ENCODE measurements around the gene DDX5.

The DDX5 gene

DNA sequence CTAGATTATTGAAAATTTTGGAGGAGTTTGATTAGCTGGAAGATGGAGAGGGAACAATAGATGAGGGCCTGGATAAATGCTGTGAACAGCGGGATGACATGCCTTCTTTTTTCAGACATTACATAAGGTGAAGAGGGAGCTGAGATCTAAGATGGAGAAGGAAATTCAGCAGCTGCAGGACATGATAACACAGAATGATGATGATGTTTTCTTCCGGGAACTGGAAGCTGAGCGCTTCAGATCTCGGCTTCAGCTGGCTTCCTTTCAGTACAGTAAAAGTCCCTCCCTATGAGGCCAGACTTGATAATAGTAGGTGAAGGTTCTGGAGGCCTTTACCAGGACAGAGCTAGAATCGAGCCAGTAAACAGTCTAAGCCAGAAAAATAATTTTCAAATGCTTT is 31.4 kb upstream of the DDX5 start:
- TF ChIP-seq, protein P1, sequence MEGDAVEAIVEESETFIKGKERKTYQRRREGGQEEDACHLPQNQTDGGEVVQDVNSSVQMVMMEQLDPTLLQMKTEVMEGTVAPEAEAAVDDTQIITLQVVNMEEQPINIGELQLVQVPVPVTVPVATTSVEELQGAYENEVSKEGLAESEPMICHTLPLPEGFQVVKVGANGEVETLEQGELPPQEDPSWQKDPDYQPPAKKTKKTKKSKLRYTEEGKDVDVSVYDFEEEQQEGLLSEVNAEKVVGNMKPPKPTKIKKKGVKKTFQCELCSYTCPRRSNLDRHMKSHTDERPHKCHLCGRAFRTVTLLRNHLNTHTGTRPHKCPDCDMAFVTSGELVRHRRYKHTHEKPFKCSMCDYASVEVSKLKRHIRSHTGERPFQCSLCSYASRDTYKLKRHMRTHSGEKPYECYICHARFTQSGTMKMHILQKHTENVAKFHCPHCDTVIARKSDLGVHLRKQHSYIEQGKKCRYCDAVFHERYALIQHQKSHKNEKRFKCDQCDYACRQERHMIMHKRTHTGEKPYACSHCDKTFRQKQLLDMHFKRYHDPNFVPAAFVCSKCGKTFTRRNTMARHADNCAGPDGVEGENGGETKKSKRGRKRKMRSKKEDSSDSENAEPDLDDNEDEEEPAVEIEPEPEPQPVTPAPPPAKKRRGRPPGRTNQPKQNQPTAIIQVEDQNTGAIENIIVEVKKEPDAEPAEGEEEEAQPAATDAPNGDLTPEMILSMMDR (IDR thresholded peaks at IDR 0.05; ENCODE audit: low read length), result no peak
- no peak for TF ChIP-seq EZH2 (IDR thresholded peaks at IDR 0.05; ENCODE audit: borderline replicate concordance, low read length)
- no peaks in the 10 kb centered on the region for H3K4me1 ChIP-seq (ENCODE audit: insufficient read depth, low read length, severe bottlenecking)
- no peaks in the 10 kb centered on the region for H3K9me2 ChIP-seq (ENCODE audit: low read depth, low read length)
- H3K9me3 ChIP-seq (ENCODE audit: low read length), result no peaks in the 10 kb centered on the region
- H3F3A ChIP-seq (ENCODE audit: insufficient read depth, low read length), result no peaks in the 10 kb centered on the region
- no peaks in the 10 kb centered on the region for H3K27me3 ChIP-seq (ENCODE audit: insufficient read depth, low read length)
- peaks cover 77% of the 10 kb centered on the region for H3K36me3 ChIP-seq (ENCODE audit: insufficient read depth, low read length)
- H3K79me2 ChIP-seq (ENCODE audit: insufficient read depth, low read length), result no peaks in the 10 kb centered on the region
- H3K4me3 ChIP-seq (ENCODE audit: low read depth, low read length, poor library complexity, severe bottlenecking), result no peak overlapping the region
- H3K27ac ChIP-seq (ENCODE audit: low read depth, low read length, poor library complexity, severe bottlenecking), result no peak overlapping the region
- no peaks in the 10 kb centered on the region for H4K20me1 ChIP-seq (ENCODE audit: insufficient read depth, low read length)
- H3K4me2 ChIP-seq (ENCODE audit: low read length), result no peak overlapping the region
- H3K9ac ChIP-seq (ENCODE audit: low read length), result no peak overlapping the region
- H2AFZ ChIP-seq (ENCODE audit: low read length), result no peak overlapping the region

DNA sequence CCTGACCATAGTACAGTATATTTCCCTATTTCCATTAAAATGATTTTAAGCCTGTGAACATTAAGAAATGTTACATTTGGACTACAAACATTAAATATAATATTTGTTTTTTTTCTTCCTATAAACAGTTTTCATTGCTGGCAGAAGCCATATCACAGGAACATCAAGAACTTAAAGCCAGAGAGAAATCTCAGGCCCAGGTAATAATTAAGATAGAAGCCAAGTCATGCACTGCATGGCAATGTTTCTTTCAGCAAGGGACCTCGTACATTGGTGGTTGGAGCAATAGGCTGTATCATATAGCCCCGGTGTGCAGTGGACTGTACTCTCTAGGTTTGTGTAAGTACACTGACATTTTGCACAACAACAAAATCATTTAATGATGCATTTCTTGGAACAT is 30.8 kb upstream of the DDX5 start:
- no peak overlapping the region for H2AFZ ChIP-seq (ENCODE audit: low read length)

GRCh38 chr17:64535357-64535756 is 29.3 kb upstream of the DDX5 start:
- no peaks in the 10 kb centered on the region for H3K27me3 ChIP-seq (ENCODE audit: insufficient read depth, low read length)
- H3F3A ChIP-seq (ENCODE audit: insufficient read depth, low read length), result no peaks in the 10 kb centered on the region
- TF ChIP-seq, protein P1 (IDR thresholded peaks at IDR 0.05; ENCODE audit: low read length), result no peak
- no peak for TF ChIP-seq EZH2 (IDR thresholded peaks at IDR 0.05; ENCODE audit: borderline replicate concordance, low read length)
- no peak overlapping the region for H3K9ac ChIP-seq (ENCODE audit: low read length)
- H3K4me3 ChIP-seq (ENCODE audit: low read depth, low read length, poor library complexity, severe bottlenecking), result no peak overlapping the region
- H3K4me1 ChIP-seq (ENCODE audit: insufficient read depth, low read length, severe bottlenecking), result no peaks in the 10 kb centered on the region
- no peaks in the 10 kb centered on the region for H3K9me3 ChIP-seq (ENCODE audit: low read length)
- no peak overlapping the region for H3K27ac ChIP-seq (ENCODE audit: low read depth, low read length, poor library complexity, severe bottlenecking)
- H3K79me2 ChIP-seq (ENCODE audit: insufficient read depth, low read length), result no peaks in the 10 kb centered on the region
- no peaks in the 10 kb centered on the region for H3K9me2 ChIP-seq (ENCODE audit: low read depth, low read length)
- H4K20me1 ChIP-seq (ENCODE audit: insufficient read depth, low read length), result no peaks in the 10 kb centered on the region
- H3K36me3 ChIP-seq (ENCODE audit: insufficient read depth, low read length), result peaks cover 89% of the 10 kb centered on the region
- no peak overlapping the region for H2AFZ ChIP-seq (ENCODE audit: low read length)
- no peak overlapping the region for H3K4me2 ChIP-seq (ENCODE audit: low read length)

More for the DNA sequence above, 30.8 kb upstream of the DDX5 start:
- no peaks in the 10 kb centered on the region for H3K4me1 ChIP-seq (ENCODE audit: insufficient read depth, low read length, severe bottlenecking)
- H3K9ac ChIP-seq (ENCODE audit: low read length), result no peak overlapping the region
- H3K36me3 ChIP-seq (ENCODE audit: insufficient read depth, low read length), result peaks cover 77% of the 10 kb centered on the region
- H3K27ac ChIP-seq (ENCODE audit: low read depth, low read length, poor library complexity, severe bottlenecking), result no peak overlapping the region
- TF ChIP-seq, protein P1 (IDR thresholded peaks at IDR 0.05; ENCODE audit: low read length), result no peak
- TF ChIP-seq EZH2 (IDR thresholded peaks at IDR 0.05; ENCODE audit: borderline replicate concordance, low read length), result no peak
- no peaks in the 10 kb centered on the region for H3K9me3 ChIP-seq (ENCODE audit: low read length)
- H3K9me2 ChIP-seq (ENCODE audit: low read depth, low read length), result no peaks in the 10 kb centered on the region
- no peaks in the 10 kb centered on the region for H3F3A ChIP-seq (ENCODE audit: insufficient read depth, low read length)
- H3K4me2 ChIP-seq (ENCODE audit: low read length), result no peak overlapping the region
- no peaks in the 10 kb centered on the region for H4K20me1 ChIP-seq (ENCODE audit: insufficient read depth, low read length)
- H3K79me2 ChIP-seq (ENCODE audit: insufficient read depth, low read length), result no peaks in the 10 kb centered on the region
- H3K27me3 ChIP-seq (ENCODE audit: insufficient read depth, low read length), result no peaks in the 10 kb centered on the region
- H3K4me3 ChIP-seq (ENCODE audit: low read depth, low read length, poor library complexity, severe bottlenecking), result no peak overlapping the region
